Measurements from ENCODE around the gene GSTK1. TPM values are rescaled to one million over a fixed set of nuclear protein-coding genes. Genes with fewer than 3 reads are reported as not detected.
A peak's percentile ranks its signal among the peaks of the same experiment; 100 is the strongest.

GSTK1 gene
- total RNA-seq, 6 experiments from 2014 or later, result 209 to 315 (median 257) TPM

DNA sequence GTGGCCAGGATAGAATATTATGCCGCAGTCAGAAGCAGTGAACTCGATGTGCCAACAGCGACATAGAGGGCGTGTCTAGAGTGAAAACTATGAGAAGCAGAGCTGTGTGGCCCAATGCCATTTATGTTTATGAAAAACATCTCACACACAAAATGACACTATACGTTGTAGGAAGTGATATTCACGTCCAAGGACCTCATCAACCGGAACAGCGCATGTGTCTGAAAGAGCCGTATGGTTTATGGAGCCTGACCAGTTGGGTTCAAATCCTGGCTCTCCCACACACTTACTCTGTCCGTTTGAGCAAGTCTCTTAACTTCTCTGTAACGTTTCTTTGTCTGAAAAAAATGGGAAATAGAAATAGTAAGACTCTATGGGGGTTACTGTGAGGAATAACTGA, 20.9 kb upstream of the GSTK1 start:
- TF ChIP-seq, protein P1, sequence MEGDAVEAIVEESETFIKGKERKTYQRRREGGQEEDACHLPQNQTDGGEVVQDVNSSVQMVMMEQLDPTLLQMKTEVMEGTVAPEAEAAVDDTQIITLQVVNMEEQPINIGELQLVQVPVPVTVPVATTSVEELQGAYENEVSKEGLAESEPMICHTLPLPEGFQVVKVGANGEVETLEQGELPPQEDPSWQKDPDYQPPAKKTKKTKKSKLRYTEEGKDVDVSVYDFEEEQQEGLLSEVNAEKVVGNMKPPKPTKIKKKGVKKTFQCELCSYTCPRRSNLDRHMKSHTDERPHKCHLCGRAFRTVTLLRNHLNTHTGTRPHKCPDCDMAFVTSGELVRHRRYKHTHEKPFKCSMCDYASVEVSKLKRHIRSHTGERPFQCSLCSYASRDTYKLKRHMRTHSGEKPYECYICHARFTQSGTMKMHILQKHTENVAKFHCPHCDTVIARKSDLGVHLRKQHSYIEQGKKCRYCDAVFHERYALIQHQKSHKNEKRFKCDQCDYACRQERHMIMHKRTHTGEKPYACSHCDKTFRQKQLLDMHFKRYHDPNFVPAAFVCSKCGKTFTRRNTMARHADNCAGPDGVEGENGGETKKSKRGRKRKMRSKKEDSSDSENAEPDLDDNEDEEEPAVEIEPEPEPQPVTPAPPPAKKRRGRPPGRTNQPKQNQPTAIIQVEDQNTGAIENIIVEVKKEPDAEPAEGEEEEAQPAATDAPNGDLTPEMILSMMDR (IDR thresholded peaks at IDR 0.05), result no peak
- no peak for TF ChIP-seq POLR2A (IDR thresholded peaks at IDR 0.05)
- Histone ChIP-seq H3K27me3 (no peaks in the 10 kb centered on the region), H3K4me1 (peaks cover 0 to 35% (median 0%) of the 10 kb centered on the region in 4 donors), H3K27ac (no peak overlapping the region), H3K9me3 (no peaks in the 10 kb centered on the region), H3K4me3 (no peak overlapping the region), H3K36me3 (no peaks in the 10 kb centered on the region)
- intact Hi-C loops (cut with DNase I), result loop anchor here (5.0 to 10.0 kb wide), 2 partner anchors 52 to 65 kb away; no protein-coding TSS in a partner anchor
- 80% methylated on average over 11 of the region's 11 CpGs for WGBS (ENCODE audit: insufficient coverage, low coverage, low lambda C conversion rate, missing lambda C conversion rate)
- ATAC-seq (no peak), DNase-seq (no peak)

DNA sequence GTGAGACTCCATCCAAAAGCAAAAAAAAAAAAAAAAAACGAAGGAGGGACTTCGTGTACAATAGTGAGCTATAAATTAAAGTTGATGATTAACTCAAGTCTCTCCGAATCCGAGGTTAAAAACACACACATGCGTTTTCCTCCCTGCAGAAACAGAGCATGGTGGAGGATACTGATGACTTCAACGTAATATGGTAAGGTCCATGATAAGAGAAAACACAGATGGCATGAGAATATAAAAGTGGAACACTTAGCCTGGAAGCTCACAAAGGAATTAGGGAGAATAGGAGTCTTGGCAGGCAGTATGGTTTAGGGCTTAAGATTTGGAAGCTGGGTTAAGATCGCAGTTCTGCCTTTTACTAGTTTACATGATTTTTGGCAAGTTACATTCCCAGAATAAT, 20.1 kb upstream of the GSTK1 start:
- H3K36me3 ChIP-seq, result no peaks in the 10 kb centered on the region
- DNase-seq (no peak), ATAC-seq (no peak)
- H3K9me3 ChIP-seq, result no peaks in the 10 kb centered on the region
- H3K27me3 ChIP-seq, result no peaks in the 10 kb centered on the region
- 74% methylated on average over 7 of the region's 7 CpGs for WGBS (ENCODE audit: insufficient coverage, low coverage, low lambda C conversion rate, missing lambda C conversion rate)
- peaks cover 0 to 39% (median under 1%) of the 10 kb centered on the region in 4 donors for H3K4me1 ChIP-seq
- H3K4me3 ChIP-seq, result no peak overlapping the region
- TF ChIP-seq POLR2A (IDR thresholded peaks at IDR 0.05), result no peak
- TF ChIP-seq, protein P1 (IDR thresholded peaks at IDR 0.05), result no peak
- H3K27ac ChIP-seq, result peak overlapping the region in 1 of 3 donors; percentile 34
- intact Hi-C loops (cut with DNase I), result loop anchor here (5.0 to 10.0 kb wide), 2 partner anchors 52 to 64 kb away; no protein-coding TSS in a partner anchor

DNA sequence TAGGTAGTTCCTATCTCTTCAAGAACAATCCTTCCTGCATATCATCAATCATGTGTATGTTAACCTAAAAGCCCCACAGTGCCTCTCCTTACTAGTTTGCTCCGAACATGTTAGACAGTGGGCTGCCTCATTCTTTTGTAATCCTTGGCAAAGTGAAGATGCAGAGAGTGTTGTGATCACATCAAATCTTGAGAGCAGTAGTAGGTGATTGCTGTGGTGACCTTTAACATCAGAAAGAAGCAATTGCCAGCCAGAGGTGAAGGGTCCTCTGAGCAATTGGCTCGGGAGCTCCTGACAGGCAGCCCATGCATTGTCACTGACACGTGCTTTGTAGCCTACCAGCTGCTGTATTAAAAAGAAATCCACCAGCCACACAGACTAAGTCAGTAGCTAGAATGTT, 19.6 kb upstream of the GSTK1 start:
- H3K4me1 ChIP-seq, result peaks cover 0 to 44% (median 4%) of the 10 kb centered on the region in 4 donors
- H3K27me3 ChIP-seq, result no peaks in the 10 kb centered on the region
- no peak overlapping the region for H3K4me3 ChIP-seq
- no peaks in the 10 kb centered on the region for H3K9me3 ChIP-seq
- ATAC-seq (peak in 1 of 4 donors; percentile 15), DNase-seq (no peak)
- H3K27ac ChIP-seq, result peak overlapping the region in 1 of 3 donors; percentile 34
- TF ChIP-seq POLR2A (IDR thresholded peaks at IDR 0.05), result no peak
- TF ChIP-seq, protein P1 (IDR thresholded peaks at IDR 0.05), result no peak
- intact Hi-C loops (cut with DNase I), result loop anchor here (5.0 to 10.0 kb wide), 2 partner anchors 51 to 64 kb away; no protein-coding TSS in a partner anchor
- 45% methylated on average over 3 of the region's 3 CpGs for WGBS (ENCODE audit: insufficient coverage, low coverage, low lambda C conversion rate, missing lambda C conversion rate)
- no peaks in the 10 kb centered on the region for H3K36me3 ChIP-seq

DNA sequence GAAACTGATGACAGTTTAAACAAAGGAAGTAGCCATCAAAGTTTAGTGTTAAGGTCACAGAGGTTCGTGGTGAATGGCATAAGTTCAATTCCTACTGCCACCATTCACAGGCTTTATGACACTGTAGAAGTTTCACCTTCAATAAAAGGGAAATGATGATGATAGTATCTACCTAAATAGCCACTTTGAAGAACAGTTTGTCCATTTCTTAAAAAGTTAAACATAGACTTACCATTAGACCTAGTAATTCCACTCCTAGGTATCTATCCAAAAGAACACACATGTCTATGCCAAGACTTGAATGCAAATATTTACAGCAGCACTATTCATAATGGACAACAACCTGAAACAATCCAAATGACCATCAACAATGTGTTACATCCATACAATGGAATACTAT, 18.9 kb upstream of the GSTK1 start:
- Histone ChIP-seq H3K9me3 (no peaks in the 10 kb centered on the region), H3K27me3 (no peaks in the 10 kb centered on the region), H3K4me1 (peaks cover 0 to 49% (median 8%) of the 10 kb centered on the region in 4 donors), H3K36me3 (no peaks in the 10 kb centered on the region), H3K27ac (peak overlapping the region in 1 of 3 donors; percentile 34), H3K4me3 (no peak overlapping the region)
- TF ChIP-seq, protein P1 (IDR thresholded peaks at IDR 0.05), result no peak
- TF ChIP-seq POLR2A (IDR thresholded peaks at IDR 0.05), result no peak
- intact Hi-C loops (cut with DNase I), result loop anchor here (5.0 to 10.0 kb wide), 2 partner anchors 50 to 63 kb away; no protein-coding TSS in a partner anchor
- ATAC-seq (no peak), DNase-seq (no peak)
- WGBS (ENCODE audit: insufficient coverage, low coverage, low lambda C conversion rate, missing lambda C conversion rate), result 5% methylated on average over 1 of the region's 1 CpG
